T47D (cell line): ENCODE data around the gene CAMK2G.

Source experiments
- DNase-seq, 2 experiments: peaks; one replicate each; pipeline versions ENCODE4 v3.0.0 to v3.0.0-alpha.2; 2011 to 2012; ENCODE audit warnings: low read depth in 1 of 2, low spot score in 1 of 2
- JUND ChIP-seq: IDR thresholded peaks from 2 replicates; pipeline ENCODE4 v1.6.1; 2012; ENCODE audit warnings: low read depth
- in situ Hi-C: cut with HindIII; loops from 2 replicates; pipeline ENCODE4 v1.10.0; 2016; ENCODE audit warnings: low sequenced_read_pairs, low pct_unique_long_range_greater_than_20kb

Gene CAMK2G

GRCh38 chr10:73863039-73863817, 11.1 kb downstream of the CAMK2G start:
- in situ Hi-C loops, result no loop called here
- no peak for TF ChIP-seq JUND
- DNase-seq, result no peak

- TF ChIP-seq JUND, result no peak
- in situ Hi-C loops, result no loop called here
- DNase-seq, result no peak
These were observed 12.3 kb downstream of the CAMK2G start for GRCh38 chr10:73862011-73862410.

DNA sequence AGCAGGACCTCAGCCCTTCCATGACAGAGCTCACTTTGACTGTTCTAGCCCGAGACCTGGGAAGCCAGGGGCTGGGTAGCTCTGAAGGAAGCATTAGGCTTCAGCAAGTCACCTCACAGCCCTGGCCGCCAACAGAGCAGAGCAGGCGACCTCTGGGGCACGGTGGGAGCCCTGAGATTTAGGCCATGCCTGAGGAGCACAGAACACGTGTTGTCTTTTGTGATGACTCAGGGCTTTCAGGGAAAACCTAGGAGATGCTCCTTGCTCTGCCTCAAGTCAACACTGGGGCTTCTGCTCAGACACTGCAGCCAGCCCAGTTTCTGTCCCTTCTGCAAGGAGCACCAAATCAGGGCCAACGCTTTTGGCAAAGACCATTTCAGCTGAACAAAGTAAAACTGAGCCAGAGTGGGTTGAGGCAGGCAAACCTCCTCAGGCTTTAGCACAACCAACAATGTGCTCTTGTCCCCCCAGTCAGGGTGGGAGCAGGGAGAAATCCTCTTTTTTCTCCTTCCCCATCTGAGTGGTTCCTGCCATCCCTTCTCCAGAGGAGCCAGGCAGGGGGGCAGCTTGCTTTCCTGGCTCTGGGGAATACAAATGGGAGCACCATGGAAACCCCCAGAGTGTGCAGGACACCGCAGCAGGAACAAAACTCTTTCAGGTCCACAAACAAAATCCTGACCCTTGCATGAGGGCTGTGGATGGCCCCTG, 14.4 kb downstream of the CAMK2G start:
- TF ChIP-seq JUND, result no peak
- no peak for DNase-seq
- in situ Hi-C loops, result no loop called here

DNA sequence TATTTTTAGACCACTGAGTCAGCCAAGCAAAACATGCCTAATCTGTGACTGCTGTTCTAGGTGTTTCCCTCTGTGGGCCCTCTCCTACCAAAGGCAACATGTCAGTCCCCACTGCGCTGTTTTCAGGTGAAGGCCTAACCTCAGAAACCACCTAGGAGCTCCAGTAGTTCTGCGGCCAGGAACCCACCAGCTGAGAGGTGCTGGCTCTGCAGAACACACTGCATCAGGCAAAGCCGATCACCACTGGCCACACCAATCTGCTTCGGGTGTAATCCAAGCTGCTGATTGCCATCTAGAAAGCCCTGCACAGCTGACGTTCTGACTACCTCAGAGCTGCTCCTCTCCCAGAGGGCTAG, 14.9 kb downstream of the CAMK2G start:
- no peak for DNase-seq
- in situ Hi-C loops, result no loop called here
- no peak for TF ChIP-seq JUND

DNA sequence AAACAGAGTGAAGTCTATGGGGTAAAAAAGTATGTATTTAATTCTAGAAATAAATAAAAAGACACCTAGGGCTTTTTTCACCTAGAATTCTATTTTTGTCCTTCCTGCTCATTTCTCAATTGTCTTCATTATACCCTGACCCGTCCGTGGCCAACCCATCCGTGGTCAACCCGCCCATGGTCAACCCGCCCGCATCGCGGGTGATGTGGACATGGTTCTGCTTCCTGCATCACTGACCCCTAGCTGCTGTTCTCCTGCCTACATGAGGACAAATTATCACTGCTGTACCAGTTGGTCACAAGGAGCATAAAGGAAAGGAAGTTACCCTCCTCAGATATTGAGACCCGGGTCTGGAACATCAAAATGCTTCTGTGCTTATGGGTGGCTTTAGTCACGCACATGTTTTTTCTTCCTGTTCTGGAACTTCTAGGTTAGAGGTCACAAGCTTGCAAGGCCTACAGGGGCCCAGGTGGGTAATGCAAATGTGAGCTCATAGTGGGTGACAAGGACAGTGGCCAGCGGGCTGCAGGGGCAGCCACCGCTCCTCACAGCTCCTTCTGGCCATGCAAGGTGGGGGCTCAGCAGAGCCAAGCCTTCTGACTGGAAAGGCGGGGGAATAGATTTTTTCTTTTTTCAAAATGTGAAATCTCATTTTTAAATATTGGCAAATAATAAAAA, 15.5 kb downstream of the CAMK2G start:
- no peak for TF ChIP-seq JUND
- in situ Hi-C loops, result no loop called here
- DNase-seq, result no peak

DNA sequence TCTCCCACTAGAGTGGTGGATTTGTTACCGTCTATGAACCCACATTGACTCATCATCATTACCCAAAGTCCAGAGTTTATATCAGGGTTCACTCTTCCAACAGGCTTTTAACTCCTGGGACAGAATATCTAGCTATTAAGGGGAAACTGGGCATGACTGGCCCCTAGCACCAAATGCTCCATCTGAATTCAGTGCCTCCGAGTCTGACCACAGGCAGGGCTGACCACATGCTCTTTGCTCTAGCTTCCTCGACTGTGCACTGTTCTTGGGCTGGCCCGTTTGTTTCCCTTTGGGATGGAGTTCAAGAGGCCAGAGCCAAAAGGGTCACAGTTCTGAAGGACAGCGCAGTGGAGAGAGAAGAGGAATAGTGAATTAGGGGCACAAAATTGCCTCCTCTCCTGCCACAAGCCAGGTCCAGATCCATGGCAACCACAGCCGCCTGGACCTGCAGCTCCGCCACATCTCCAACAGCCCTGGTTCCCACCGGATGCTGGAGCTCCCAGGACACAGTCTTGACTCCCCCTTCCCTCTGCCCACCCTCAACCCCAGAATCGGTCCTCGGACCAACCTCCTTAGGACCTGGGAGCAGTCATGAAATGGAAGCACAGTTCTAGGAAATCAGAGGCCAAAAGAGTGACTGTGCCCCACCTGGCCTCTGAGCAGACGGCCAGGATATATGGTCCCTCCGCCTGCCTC, 16.2 kb downstream of the CAMK2G start:
- no peak for DNase-seq
- in situ Hi-C loops, result no loop called here
- no peak for TF ChIP-seq JUND

- no peak for DNase-seq
- in situ Hi-C loops, result no loop called here
- no peak for TF ChIP-seq JUND
These were observed 16.9 kb downstream of the CAMK2G start for GRCh38 chr10:73857446-73857845.

GRCh38 chr10:73856261-73856660, 18.1 kb downstream of the CAMK2G start:
- TF ChIP-seq JUND, result no peak
- in situ Hi-C loops, result no loop called here

GRCh38 chr10:73855413-73855812, 18.9 kb downstream of the CAMK2G start:
- no peak for TF ChIP-seq JUND
- in situ Hi-C loops, result no loop called here
- DNase-seq, result no peak

More at GRCh38 chr10:73856261-73856660, 18.1 kb downstream of the CAMK2G start:
- DNase-seq, result no peak

GRCh38 chr10:73854310-73854709, 20.0 kb downstream of the CAMK2G start:
- no peak for TF ChIP-seq JUND
- in situ Hi-C loops, result no loop called here
- no peak for DNase-seq

DNA sequence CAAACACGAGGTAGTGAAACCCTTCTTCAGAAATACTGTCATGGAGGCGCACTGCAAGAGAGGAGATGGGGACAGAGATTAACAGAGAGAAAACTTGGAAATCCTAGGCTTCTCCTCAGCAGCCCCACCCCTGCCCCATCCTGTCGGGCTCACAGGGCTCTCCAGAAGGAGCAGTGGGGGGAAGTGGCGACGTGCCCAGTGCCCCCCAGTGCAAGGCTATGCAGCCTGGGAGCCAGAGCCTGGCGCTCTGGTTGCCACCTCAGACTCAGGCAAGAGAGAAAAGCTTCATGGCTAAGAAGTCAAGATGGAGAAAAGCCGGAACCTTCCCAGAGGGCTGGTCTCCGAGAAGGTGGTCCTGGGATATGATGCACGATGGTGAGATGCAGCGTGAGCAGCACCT, 21.2 kb downstream of the CAMK2G start:
- no peak for TF ChIP-seq JUND
- in situ Hi-C loops, result no loop called here
- no peak for DNase-seq

DNA sequence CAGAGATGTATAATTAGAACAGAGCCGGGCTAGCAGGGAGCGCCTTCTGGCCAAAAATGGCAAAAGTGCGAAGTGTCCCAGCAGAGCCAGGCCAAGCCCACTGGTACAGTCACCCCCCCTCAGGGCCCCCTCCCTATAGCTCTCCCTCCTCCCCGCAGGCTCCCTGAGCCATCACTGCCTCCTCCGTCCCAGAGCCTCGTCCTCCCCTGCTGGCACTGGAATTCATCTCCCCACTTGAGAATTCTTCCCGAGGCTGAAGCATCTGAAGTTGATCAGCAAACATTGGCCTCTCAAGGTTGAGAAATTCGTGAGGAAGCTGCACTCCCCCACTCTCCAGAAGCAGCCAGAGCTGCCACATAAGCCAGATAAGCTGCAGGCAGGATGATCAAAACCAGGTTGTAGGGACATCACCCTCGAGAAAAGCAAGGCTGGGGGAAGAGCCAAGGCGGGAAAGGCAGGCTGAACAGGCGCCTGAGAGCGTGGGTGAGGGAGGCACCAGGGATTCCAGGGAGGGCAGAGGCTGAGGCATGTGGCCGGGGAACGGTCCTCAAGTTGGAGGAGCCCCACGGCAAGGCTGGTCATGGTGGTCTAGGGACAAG, 23.4 kb downstream of the CAMK2G start:
- in situ Hi-C loops, result no loop called here
- DNase-seq, result peak; percentile 57 to 65
- no peak for TF ChIP-seq JUND
